NCI-H2107 treated with DMSO at 0.1 percent for 48 hours (cell line): Measurements from ENCODE around the gene MOGAT2.
"Not testable (repeated sequence)": the region's sequence is repeated elsewhere in the genome, so short reads cannot be mapped to it uniquely, and the experiment has no call there.

Source experiments
- DNase-seq: peaks from one replicate; lab custom pipeline; 2025; ENCODE audit not compliant: unreplicated experiment; lab: John Stamatoyannopoulos, UW

MOGAT2 gene

DNA sequence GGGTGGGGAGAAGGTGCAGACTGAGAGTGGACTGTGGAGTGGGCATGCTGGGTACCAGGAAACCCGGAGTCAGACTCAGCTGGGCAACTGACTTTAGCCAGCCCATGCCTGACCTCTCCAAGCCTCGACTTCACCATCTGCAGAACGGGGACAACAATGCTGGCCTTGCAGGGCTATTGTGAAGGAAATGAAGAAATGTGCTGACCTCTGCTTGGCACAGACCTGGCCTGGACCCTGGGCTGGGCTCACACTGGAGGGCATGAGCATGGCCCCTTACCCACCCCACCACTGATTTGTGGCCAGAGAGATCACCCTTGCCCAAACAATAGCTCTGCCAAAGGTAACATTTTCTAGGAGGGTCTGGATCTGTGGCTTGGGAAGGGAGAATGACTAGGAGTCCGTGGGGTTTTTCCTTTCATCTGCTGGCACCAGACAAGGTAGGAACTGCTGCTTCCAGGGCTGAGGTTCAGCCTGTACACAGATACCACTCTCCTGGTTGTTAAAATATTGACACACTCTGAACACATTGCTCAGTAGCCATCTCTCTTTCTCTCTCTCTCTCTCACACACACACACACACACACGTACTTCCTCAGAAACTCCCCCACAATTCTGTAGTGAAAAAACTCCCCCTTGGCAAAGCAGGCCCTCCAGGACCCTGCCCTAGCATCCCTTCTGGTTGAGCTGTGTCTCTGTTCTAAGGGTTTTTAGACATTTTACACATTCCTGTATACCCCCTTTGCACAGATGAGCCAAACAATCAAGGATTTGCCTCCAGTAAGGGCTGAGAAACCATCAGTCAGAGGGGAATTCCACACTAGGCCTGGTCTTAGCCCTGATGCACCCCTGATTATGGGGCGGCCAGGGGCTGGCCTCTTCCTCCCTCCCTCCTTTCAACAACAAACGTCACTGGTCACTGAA, 1.0 kb downstream of the MOGAT2 start:
- no peak for DNase-seq

DNA sequence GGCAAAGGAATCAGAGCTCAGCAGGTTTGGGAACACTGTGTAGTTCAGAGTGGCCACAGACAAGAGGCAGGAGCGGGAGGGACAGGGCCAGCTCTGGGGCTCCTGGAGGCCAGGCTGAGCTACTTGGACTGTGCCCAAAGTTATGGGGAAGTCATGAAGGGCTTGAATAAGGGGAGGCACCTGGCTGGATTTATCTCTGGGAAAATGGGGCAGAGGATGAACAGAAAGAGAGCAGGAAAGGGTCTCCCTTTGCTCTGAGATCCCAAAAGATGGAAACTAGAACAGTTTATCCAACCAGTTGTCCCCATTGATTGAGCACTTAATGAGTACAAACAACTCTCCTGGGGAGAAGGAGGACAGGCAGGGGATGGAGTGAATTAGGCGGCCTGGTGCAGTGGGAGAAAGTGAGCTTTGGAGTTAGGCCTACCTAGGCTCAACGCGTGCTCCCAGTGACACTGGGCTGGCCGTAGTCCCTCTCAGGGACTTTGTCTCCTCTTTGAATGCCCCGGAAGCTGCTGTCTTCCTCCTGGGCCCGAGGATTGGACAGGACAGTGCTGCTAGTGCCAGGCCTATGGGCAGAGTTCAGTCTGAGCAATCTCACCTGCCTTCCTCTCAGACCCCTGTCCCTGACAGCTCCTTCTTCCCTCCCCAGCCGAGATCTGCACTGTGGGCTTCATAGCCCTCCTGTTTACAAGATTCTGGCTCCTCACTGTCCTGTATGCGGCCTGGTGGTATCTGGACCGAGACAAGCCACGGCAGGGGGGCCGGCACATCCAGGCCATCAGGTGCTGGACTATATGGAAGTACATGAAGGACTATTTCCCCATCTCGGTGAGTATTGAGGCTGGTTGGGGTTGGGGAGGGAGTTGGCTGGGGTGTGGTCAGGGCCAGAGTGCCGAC, 2.0 kb downstream of the MOGAT2 start:
- DNase-seq = no peak

DNA sequence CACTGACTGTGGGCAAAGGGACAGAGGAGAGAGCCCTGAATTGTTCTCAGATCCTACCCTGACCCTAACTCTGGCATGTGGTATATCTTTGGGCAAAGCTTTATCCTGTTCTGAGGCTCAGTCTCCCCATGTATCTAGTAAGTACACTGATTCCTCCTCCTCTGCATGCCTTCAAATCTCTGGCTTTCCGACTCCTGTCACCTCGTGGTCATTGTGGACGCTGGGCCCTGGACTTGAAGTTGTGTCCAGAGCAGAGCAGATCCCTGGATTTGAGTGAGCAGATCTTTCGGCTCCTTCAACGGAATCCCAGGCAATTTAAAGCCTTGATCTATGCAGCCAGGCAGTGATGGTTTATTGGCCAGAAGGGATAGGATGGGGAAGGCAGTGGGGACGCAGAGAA, 3.0 kb downstream of the MOGAT2 start:
- no peak for DNase-seq

DNA sequence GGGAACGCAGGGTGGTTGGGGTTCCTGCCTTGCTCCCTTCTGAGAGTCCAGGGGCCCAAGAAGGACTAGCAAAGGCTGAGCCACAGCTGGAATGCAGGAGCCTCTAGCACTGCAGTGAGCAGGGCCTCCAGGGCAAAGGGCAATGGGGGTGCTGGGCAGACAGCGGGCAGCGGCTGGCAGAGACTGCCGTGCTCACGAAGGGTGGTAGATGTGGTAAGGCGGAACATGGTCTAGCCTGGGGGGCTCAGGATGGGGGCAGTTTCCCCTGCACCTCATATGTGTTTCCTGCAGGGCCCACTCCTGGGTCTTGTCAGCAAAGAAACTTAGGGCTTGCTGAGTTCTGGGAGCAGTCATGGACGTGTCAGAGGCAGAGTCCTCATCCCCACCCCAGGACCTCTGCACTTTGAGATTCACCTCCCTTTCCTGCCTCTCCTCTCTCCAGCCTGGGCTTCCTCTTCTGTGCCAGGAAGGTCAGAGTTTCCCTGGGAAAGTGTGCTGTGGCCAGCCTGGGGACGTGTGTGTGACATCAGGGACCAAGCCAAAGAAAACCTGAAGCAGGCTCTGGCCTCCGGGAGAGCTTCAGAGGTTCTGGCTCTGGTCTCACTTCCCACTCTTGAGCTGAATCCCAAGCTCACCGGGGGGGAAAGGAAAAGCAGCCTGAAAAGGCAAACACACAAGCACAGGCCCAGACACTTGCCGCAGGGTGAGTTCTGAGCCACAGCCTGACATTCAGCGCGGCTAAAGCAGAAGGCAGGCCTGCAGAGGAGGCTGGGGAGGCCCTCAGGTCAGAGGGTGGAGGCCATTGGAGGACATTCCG, 4.4 kb downstream of the MOGAT2 start:
- no peak for DNase-seq

DNA sequence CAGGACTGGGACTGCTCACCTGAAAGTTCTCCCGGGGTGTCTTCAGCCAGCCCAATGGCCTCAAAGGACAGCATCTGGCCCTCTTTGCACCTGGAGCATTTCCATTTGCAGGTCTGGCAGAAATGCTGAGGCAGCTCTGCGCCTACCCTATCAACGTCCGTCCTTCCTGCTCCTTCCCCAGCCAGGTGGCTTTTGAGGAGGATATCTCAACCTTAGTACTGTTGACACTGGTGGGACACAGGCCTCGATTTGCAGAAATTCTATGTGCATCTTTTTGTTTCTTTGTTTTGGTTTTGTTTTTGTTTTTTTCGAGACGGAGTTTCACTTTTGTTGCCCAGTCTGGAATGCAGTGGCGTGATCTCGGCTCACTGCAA, 5.0 kb downstream of the MOGAT2 start:
- DNase-seq = no peak

DNA sequence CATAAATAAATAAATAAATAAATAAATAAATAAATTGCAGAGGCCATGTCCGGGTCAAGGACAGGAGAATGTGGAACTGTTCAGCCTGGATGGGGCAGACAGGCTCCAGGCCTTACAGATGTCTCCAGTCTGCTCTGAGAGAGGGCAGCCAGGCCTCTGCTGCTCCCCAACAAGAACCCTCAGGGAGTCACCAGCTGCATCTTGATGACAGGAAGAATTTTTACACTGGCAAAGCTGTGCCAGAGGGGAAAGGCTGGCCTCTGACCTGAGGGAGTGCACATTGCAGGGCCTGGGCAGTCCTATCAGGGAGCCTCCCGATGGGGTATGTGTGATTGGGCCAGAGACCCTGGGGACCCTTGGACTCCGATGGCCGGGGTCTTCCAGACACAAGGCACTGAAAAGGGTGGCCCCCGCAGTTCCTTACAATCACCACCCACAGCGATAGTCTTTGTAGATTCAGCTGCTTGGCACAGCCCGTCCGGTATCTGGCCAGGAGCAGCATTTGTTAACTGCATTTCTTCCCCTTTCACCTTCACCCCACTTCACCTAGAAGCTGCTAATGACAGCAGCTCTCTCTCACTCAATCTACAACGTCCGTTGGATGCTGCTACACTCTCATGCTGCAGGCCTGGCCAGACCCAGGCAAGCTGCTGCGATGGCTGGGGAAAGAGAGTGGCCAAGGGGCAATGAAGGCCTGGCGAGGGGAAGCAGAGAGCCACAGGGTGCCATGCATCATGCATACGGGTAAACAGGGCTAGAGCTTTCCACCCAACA, 8.1 kb downstream of the MOGAT2 start:
- no peak for DNase-seq

DNA sequence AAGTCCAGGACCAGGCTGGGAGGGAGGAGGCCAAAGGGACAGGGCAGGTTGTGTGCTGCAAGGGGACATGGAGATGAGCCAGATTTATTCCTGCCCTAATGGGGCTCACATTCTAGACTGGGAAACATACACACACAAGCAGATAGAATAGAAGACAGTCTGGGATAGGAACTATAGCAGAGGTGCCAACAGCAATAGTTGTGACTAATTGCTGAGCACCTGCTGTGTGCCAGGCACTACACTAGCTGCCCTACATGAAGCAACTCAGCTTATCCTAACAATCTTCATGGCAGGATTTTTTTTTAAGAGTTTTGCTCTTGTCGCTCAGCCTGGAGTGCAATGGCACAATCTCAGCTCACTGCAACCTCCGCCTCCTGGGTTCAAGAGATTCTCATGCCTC, 11.4 kb downstream of the MOGAT2 start:
- DNase-seq = no peak

DNA sequence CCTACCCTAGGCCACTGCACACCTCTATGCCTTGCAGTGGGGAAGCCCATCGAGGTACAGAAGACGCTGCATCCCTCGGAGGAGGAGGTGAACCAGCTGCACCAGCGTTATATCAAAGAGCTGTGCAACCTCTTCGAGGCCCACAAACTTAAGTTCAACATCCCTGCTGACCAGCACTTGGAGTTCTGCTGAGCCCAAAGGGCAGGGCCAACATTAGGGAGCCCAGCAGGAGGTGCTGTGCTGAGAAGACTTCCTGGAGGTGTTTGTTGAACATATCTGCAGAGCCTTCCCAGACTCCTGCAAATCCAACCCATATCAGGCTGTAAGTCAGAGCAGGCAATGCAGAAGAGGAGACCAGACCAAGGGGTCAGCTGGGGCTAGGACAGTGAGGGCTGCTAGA, 13.5 kb downstream of the MOGAT2 start:
- DNase-seq = no peak

DNA sequence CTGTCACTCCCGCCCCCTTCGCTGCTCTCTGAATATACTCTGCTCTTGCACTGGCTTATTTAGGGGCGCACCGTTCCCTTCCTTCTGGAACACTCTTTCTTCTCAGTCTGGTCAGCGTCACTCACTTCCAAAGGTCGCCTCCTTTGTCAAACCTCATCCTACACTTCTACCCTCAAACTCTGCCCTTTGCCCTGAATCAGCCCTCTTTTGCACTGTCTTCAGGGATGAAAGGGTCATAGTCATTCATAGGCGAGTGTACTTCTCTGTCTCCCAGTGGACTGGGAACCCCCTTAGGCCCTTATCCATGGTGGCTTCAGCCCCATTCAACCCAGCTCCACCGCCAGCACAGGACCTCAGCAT, 15.4 kb downstream of the MOGAT2 start:
- no peak for DNase-seq

DNA sequence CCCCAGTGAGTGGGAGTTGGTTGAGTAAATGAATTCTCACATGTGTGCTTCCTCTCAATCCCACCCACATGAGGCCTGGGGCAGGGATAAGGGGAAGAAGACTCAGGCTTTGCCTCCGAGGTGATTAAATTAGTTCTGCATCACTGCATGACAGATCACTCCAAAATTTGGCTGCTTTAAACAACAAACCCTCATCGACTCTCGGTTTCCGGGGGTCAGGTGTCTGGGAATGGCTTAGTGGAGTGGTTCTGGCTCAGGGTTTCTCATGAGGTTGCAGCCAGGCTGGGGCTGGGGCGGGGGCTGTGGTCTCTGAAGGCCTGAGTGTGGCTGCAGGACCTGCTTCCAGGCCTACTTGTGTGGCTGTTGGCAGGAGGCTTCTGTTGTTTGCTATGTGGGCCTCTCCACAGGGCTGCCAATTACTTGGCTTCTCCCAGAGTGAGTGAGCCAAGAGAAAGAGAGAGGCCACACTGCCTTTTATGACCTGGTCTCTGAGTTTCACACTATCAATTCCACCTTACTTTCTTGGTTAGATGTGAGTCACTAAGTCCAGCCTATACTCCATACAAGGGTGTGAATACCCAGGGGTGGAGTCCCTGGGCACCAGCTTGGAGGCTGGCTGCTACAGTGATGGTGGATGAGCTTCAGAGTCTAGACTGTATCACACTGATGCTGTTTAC, 15.9 kb downstream of the MOGAT2 start:
- no peak for DNase-seq

DNA sequence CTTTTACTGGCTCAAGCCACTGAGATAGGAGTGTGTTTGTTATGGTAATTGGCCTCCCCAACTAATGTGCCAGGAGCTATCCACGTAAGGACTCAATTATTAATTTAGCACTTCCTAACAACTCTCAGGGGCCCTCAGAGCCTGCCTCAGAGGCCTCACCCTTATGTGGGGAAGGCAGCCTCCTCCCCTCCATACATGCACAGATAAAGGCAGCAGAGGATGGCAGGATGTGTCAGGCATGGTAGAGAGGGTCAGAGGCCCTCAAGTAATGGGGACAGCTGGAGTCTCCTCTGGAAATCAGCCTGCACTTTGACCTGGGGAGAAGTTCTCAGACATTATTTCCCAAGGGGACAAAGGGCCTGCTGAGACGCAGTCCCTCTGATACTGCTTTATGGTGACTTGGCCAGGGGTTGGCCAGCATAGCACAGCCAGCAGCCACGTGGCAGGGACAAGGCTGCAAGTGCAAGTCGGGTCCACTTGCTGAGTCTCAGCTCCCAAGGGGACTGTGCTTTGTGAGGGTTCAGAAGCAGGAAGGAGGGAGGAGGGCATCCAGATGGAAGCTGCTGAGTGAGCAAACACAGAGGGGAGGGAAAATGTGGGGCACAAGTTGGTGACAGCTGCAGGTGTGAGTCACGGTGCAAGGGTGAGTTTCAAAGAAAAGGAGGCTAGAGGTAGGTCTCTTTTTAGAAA, 17.0 kb downstream of the MOGAT2 start:
- DNase-seq = peak; percentile 14

DNA sequence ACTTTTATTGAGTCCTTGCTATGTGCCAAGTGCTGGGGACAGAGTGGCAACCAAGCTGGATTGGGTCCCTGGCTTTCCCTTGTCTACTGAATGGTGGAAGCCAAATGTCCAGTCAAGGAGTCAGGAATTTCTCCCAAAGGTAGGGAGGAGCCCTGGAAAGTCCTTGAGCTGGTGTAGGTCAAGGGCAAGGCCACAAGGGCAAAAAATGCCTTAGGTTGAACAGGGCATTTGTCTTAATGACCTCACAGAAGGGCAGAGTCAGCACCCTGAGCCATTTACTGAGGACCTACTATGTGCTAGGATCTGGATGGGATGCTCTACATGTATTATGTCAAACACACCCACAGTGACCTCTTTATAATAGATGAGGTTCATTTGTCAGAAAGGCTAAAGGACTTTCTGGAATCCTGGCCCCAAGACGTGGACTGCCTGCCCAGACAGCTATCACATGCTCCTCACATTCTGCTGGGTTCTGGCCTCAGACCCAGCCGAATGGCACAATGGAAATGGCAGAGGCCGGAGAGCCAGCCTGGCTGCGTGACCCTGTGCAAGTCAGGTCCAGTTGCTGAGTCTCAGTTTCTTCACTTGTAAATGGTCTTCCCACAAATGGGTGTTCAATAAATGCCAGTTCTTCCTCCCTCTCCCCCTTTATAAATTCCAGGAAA, 17.7 kb downstream of the MOGAT2 start:
- no peak for DNase-seq

DNA sequence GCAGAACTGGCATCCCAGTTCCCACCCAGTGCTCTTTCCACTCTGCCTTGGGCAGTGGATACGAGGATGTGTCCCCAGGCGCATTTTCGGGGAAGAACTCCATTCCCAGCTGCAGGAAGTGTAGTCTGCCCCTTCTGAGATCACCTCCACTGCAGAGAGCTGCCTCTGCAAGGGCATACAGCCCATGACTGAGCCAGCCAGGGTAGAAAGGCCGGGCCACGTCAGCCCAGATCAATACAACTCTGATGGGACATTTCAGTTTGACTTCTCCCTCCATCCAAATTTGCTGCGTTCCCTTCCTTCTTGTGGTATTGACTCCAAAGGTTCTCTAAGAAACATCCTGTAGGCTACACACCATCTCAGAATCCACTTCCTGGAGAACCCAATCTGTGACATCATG, 19.7 kb downstream of the MOGAT2 start:
- DNase-seq = no peak

DNA sequence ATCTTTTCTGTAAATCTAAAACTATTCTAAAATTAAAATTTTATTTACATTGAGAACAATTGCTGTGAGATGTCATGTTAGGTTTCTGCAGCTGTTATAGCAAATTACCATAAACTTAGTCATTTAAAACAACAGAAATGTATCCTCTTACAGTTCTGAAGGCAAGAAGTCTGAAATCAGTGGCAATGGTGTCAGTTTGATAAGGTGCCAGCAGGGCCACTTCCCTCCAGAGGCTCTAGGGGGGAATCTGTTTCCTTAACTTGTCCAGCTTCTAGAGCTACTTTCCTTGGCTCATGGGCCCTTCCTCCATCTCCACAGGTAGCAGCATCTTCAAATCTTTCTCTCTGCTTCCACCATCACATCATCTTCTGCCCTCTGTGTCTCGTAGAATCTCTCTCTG, 23.0 kb downstream of the MOGAT2 start:
- no peak for DNase-seq

DNA sequence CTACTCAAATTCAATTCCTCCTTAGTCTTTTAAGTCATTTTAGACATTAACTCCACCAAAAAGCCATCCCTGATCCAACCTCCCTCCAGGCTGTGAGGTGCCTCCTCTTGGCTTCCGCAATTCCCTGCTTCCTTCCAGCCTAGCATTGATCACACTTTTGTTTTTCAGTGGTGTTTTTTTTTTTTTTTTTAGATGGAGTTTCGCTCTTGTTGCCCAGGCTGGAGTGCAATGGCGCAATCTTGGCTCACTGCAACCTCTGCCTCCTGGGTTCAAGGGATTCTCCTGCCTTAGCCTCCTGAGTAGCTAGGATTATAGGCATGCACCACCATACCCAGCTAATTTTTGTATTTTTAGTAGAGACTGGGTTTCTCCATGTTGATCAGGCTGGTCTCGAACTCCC, 25.5 kb downstream of the MOGAT2 start:
- DNase-seq = not testable (repeated sequence)

DNA sequence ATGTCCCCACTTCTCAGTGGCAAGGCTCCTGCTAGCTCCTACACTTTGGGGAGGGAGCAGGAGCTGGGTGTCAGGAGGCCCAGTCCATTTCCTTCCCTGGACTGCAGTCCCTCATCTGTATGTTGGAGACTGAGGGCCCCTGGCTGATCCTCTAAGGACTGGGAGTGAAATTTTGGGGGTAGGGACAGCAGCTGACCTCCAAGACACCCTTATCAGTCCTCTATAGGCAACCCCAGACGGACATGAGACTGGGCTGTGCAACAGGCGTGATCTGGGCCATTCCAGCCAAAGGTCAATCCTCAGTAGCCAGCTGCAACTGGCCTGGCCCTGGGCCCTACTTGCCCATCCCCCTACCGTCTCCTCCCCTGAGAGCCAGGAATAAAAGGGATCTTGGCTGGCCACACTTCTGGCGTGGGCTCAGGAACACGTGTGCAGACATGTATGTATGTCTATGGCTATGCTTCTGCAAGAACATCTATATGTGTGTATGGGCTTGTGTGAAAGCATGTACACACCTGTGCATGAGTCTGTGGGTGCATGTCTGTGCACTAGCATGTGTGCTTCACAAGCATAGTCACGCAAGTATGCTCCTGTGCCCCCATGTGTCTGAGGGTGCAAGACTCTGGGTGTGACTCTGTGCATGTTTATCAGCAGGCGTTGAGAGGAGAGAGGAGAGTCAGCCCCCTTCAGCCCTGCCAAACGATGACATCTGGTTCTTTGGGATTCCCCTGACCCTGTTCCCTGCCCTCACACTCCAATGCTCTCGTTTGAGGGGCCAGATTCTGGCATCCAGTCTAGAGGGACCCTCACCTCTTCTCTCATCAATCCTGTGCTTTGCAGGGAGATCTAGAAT, 26.3 kb downstream of the MOGAT2 start:
- no peak for DNase-seq

DNA sequence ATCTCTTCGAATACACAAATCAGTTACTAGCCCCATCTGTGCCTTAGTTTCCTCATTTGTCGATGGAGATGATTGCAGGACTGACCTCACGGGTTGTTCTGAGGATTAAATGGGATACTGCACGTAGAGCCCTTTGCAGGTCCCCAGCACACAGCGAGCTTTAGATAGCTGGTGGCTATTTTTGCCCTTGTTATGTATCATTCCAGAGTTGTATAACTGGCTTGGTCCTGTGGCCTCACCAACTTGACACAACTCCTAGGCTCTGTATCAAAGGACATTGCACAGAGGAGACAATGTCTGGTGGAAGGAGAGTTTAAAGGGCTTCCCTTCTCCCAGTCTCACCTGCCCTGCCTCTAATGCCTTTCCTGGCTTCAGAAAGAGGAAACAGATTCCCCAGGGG, 28.2 kb downstream of the MOGAT2 start:
- DNase-seq = no peak

DNA sequence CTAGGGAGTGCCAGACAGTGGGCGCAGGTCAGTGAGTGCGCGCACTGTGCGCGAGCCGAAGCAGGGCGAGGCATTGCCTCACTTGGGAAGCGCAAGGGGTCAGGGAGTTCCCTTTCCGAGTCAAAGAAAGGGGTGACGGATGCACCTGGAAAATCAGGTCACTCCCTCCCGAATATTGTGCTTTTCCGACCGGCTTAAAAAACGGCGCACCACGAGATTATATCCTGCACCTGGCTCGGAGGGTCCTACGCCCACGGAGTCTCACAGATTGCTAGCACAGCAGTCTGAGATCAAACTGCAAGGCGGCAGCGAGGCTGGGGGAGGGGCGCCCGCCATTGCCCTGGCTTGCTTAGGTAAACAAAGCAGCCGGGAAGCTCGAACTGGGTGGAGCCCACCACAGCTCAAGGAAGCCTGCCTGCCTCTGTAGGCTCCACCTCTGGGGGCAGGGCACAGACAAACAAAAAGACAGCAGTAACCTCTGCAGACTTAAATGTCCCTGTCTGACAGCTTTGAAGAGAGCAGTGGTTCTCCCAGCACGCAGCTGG, 31.2 kb downstream of the MOGAT2 start:
- DNase-seq = not testable (repeated sequence)
